ENCODE data around the gene LGI2.

DNA sequence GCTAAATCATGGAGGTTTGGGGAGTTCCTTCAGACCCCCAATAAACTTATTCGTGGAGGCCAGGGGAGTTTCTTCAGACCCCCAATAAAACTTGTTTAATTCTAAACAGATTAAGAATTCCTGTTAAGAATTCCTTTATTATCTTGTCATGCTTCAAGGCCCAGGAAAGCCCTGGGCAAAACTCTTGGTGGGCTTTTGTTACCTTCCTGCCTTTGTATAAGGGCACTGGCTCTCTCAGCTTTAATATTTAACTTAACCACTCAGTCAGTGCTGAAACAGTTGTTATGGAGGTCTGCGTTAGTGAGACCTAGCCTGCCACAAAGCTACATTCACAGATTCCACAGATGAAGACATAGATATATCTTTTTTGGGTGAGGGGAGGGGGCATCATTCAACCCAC, 29.0 kb upstream of the LGI2 start:
- no peak for TF ChIP-seq CTCF (IDR thresholded peaks at IDR 0.05)
- no peak for TF ChIP-seq POLR2A (IDR thresholded peaks at IDR 0.05; ENCODE audit: low read depth)

Data from esophagus muscularis mucosa (tissue), 3 donors.